ENCODE data around the gene TRIL. TPM values are rescaled to one million over a fixed set of nuclear protein-coding genes. Genes with fewer than 3 reads are reported as not detected.

Gene TRIL, protein sequence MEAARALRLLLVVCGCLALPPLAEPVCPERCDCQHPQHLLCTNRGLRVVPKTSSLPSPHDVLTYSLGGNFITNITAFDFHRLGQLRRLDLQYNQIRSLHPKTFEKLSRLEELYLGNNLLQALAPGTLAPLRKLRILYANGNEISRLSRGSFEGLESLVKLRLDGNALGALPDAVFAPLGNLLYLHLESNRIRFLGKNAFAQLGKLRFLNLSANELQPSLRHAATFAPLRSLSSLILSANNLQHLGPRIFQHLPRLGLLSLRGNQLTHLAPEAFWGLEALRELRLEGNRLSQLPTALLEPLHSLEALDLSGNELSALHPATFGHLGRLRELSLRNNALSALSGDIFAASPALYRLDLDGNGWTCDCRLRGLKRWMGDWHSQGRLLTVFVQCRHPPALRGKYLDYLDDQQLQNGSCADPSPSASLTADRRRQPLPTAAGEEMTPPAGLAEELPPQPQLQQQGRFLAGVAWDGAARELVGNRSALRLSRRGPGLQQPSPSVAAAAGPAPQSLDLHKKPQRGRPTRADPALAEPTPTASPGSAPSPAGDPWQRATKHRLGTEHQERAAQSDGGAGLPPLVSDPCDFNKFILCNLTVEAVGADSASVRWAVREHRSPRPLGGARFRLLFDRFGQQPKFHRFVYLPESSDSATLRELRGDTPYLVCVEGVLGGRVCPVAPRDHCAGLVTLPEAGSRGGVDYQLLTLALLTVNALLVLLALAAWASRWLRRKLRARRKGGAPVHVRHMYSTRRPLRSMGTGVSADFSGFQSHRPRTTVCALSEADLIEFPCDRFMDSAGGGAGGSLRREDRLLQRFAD
- 0.11 and 0.15 TPM in 2 replicates for total RNA-seq (2014; rRNA removed; shearing (Covaris generic))

- DNase-seq (ENCODE audit: low read depth): peak; percentile 21
These were observed at the start of gene TRIL for GRCh38 chr7:28958235-28958979. TSS of gene TRIL (minus strand) at chr7:28958330. CDS start at chr7:28958046, 284 bp downstream.

GRCh38 chr7:29007127-29007526 lies 49.0 kb upstream of the TRIL start:
- no peak for DNase-seq (ENCODE audit: low read depth)

DNA sequence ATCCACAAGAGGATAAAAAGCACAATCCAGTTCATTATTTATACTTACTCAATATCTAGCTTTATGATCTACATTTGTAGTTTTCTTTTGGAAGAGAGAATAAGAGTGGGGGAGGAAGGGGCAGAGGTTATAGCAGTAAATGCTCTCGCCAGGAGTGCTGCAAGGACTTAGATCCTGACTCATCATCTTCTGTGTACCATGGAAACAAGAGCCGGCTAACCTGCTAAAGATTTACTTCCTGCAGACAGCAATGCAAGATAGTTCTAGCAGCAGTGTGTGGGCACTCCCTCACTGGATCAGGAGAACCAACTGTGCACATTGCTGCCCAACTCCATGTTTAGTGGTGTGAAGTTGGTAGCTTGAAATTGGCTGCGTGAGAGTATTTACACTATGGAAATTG lies 47.7 kb upstream of the TRIL start:
- no peak for DNase-seq (ENCODE audit: low read depth)

DNA sequence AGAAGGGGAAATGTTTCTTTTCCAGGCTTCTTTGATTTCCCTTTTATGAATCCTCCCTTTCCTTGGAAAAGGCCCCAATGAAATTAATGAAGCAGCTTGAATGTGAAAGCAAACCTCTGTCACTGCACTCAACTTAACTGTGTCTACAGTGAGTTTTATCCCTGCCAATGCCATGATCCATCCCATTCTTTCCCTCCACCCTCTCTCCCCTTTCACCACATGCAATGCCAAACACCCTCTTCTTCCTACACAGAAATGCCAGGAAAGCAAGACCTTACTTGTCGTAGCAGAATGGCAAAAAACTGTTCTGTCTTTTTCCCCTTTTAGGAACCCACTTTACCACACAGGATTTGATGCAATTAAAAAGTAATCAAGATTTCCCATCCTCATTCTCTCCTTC lies 47.3 kb upstream of the TRIL start:
- no peak for DNase-seq (ENCODE audit: low read depth)

DNA sequence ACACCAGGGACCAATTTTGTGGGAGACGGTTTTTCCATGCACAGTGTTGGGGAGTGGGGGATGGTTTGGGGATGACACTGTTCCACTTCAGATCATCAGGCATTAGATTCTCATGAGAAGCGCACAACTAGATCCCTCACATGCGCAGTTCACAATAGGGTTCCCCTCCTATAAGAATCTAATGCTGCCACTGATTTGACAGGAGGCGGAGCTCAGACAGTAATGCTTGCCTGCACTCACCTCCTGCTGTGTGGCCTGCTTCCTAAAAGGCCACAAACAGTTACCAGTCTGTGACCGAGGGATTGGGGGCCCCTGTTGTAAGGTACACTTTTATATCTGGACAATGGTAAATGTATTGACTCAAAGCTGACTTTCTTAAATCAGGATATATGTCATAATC lies 45.6 kb upstream of the TRIL start:
- no peak for DNase-seq (ENCODE audit: low read depth)

DNA sequence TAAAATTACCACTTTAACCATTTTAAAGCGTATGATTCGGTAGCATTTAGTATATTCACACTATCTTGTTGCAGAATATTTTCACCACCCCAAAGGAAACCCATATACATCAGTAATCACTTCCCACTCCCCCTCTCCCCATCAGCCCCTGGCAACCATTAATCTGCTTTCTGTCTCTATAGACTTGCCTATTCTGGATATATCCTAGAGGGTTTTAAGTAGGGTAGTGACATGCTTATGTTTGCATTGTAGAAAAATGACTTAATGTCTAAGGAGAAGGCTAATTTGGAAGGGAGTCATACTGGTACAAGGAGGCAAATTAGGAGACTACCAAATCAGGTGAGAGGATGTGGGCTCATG lies 42.6 kb upstream of the TRIL start:
- DNase-seq (ENCODE audit: low read depth): no peak

DNA sequence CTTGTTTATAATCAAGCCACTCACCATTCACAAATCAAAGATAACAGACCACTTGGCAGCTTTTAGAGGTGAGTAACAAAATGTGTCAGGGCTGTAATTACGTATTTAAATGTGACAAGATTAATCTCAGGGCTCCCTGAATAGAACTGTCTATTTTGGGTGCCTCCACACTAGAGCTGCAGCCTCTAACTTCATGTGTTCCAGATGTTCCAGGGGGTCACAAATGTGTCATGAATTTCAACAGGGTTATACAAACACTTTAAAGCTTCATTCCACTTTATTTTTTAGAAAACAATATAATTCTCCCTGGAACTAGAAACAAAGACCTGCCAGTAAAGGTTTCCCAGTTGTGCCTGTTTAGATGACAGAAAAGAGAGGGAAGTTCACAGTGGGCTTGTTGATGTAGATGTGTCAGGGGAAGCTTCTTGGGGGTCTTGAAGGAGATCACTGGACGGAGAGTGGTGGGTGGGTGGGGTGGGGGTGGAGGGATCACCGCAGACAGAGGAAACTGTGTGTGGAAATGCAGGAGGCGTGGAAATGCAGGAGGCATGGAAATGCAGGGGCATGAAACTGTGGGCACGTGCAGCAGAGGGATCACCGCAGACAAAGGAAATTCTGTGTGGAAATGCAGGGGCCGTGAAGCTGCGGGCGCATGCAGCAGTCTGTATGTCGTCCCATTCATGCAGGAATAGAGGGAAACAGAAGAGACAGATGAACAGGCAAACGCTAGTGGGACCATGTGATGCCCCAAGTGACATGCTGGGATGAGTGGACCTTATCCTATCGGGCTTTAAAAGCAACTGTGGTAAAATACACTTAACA lies 42.0 kb upstream of the TRIL start:
- DNase-seq (ENCODE audit: low read depth): no peak

- no peak for DNase-seq (ENCODE audit: low read depth)
These were observed 41.3 kb upstream of the TRIL start for GRCh38 chr7:28999427-28999826.

GRCh38 chr7:28998105-28998504 lies 40.0 kb upstream of the TRIL start:
- no peak for DNase-seq (ENCODE audit: low read depth)

- DNase-seq (ENCODE audit: low read depth): no peak
These were observed 38.7 kb upstream of the TRIL start for GRCh38 chr7:28996836-28997235.

DNA sequence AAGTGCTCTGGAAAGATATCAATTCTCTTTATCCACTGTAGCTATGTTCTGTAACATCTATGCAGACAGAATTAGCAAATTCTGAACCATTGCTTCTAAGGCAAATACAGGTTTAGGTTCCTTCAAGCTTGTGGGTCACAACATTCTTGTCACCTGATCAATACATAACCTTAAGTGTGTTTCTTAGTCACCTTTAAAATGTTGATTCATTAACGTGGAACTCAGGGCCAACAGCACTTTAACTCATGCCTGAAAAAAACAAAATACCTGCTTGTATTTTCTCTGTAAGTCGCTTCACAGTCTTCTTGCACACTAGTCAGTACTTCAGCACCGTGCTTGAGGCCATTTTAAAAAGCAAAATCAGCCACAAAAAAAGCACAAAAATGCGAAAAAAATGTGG lies 35.2 kb upstream of the TRIL start:
- DNase-seq (ENCODE audit: low read depth): no peak

- DNase-seq (ENCODE audit: low read depth): no peak
These were observed 34.7 kb upstream of the TRIL start for GRCh38 chr7:28992798-28993197.

DNA sequence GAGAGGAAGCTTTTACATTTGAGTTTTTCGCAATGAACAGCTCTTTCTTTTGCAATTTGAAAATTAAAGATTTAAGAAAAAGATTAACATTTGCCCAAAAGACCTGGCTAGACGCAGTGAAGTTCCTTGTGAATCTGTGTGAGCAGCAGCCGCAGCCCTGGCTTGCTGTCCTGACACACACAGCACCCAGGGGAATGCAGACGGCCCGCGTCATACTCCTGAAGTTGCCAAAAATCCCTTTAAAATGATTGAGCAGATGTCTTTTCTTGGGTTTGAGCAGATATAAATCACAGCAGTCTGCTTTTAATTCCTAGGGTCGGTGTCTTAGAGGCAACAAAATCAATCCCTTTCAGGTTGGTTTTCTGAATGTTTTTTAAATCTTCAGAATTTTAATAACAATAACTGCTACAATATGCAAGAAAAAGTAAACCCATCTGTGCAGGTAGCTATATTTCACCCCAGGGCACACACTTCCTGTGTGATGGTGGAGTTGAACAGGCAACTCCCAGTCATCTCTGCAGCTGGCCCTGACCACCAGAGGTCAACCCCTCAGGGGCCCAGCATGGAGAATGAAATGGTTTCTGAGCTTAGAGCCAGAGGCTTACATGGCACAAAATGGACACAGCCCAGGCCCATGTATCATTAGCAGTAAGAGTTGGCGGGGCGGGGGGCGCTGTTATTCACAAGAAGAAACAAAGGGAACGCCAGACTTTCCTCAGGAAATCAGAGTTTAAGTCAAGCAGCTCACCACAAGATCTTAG lies 32.2 kb upstream of the TRIL start:
- no peak for DNase-seq (ENCODE audit: low read depth)

DNA sequence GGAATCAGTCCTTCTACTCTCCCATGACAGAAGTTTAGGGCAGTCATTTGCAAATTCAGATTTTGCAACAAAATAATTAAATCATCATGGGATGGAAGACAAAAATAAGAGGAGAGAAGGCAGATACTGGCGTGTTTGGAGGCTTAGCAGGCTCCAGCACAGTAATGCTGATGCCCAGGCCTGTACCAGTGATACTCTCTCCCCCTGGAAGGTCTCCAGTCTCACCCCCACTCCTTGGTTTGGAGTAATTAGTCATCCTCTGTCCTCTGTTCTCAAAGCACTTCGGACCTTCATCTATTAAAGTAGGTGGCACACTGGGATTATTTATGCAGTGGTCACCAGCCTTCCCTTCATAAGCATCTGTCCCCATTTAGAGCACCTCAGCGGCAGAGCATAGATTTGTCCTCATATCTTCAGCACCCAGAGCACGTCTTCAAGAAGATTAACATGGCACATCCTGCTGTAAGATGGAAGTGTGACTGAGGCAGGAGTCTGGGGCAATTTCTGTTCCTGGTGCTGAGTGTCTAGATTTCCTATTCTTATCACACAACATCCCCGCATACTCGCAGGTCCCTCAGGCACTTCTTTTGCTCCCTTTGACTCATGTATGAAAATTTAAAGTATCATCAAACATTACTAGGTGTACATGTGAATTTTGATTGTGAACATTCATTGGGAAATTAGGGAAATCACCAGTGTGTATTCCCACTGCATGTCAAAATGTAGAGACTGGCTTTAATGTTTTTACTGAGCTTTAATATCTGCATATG lies 31.3 kb upstream of the TRIL start:
- DNase-seq (ENCODE audit: low read depth): no peak

- DNase-seq (ENCODE audit: low read depth): peak; percentile 95
These were observed 30.7 kb upstream of the TRIL start for GRCh38 chr7:28988810-28989209.

GRCh38 chr7:28988091-28988490 lies 30.0 kb upstream of the TRIL start:
- DNase-seq (ENCODE audit: low read depth): no peak

GRCh38 chr7:28986765-28987110 lies 28.6 kb upstream of the TRIL start:
- no peak for DNase-seq (ENCODE audit: low read depth)

DNA sequence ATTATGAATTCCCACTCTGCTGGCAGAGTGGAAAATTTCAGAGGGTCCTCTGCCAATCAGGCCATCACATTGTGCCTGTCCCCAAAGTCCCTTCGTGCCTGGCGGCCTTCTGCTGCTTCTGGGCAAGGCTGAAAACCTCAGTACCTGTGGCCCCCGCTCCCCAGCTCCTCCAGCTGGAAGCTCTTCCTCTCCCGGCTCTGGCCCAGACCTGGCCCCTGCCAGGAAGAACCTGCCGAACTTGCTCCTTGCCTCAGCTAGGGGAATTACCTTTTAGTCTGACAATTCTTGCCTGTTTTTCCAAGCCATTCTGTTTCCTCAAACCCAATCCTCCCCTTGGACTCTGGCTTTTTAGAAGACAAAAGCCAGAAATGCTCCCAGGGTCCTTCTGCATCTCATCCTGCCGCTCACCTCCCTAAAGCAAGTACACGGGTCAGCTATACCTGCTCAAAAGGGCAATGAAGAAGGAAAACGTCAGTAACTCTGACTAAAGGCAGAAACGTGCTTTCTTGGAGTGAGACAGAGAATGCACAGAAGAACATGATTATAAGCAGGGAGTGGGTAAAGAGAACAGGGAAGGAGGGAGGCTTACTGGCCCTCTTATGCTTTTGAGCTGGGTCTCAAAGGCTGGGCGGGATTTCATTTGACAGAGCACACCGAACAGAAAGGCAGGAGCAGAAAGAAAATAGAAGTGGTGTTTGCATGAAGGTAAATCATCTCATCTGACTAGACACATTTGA lies 28.1 kb upstream of the TRIL start:
- DNase-seq (ENCODE audit: low read depth): no peak

DNA sequence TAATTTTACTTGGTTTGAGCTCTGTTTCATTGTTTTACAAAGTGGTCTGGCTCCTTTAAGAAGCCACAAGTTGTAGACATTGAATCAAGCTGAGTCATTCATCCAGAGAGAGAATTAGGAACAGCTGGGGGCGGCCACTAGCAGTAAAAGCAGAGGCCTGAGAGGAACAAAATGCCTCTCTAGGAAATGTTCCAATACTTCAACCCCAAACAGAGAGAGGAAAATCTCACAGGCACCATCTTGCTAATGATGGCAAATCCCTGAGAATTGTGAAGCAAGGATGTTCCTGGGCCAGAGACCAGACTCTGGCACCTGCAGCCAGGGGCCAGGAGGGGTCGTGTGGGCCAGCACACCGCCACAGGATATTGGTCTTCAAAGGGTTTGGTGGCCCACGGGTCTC lies 26.5 kb upstream of the TRIL start:
- DNase-seq (ENCODE audit: low read depth): peak; percentile 84
